Aorta (tissue), 5 donors: ENCODE results near the gene ADGRF1. TPM values are rescaled to one million over a fixed set of nuclear protein-coding genes. Genes with fewer than 3 reads are reported as not detected.

Source experiments
- ATAC-seq: fragments of 200-7000 bp; cut with Tn5 transposase; one replicate; pipeline ENCODE4 v1.9.1; 2022; ENCODE audit warnings: moderate library complexity; ENCODE audit not compliant: low FRiP score
- DNase-seq, 2 donors: peaks; one replicate each; pipeline ENCODE4 v3.0.0-alpha.2; 2020
- H3K27ac ChIP-seq, 2 donors: one replicate each; pipeline ENCODE4 v1.5.1; 2013; ENCODE audit warnings: low read length in 2 of 2, mild to moderate bottlenecking in 2 of 2, moderate library complexity in 2 of 2, control low read depth in 1 of 2, inconsistent platforms in 1 of 2, low read depth in 1 of 2
- H3K27me3 ChIP-seq, 2 donors: one replicate each; pipeline ENCODE4 v1.6.1; 2013; ENCODE audit warnings: control low read depth in 1 of 2, low read length in 1 of 2, mild to moderate bottlenecking in 1 of 2, moderate library complexity in 1 of 2; ENCODE audit not compliant: insufficient read depth in 2 of 2, control insufficient read depth in 1 of 2
- H3K36me3 ChIP-seq, 2 donors: one replicate each; pipeline ENCODE4 v1.6.1; 2013; ENCODE audit warnings: control low read depth in 1 of 2, low read length in 1 of 2, mild to moderate bottlenecking in 1 of 2; ENCODE audit not compliant: insufficient read depth in 2 of 2, control insufficient read depth in 1 of 2
- H3K4me1 ChIP-seq, 2 donors: one replicate each; pipeline ENCODE4 v1.6.1; 2013; ENCODE audit warnings: low read length in 2 of 2, control low read depth in 1 of 2, mild to moderate bottlenecking in 1 of 2, moderate library complexity in 1 of 2; ENCODE audit not compliant: insufficient read depth in 2 of 2, control insufficient read depth in 1 of 2
- H3K4me3 ChIP-seq, 2 donors: one replicate each; pipeline ENCODE4 v1.5.1; 2013; ENCODE audit warnings: low read length in 2 of 2, control low read depth in 1 of 2, mild to moderate bottlenecking in 1 of 2
- H3K9me3 ChIP-seq: one replicate; pipeline ENCODE4 v1.6.1; 2013; ENCODE audit warnings: mild to moderate bottlenecking, low read length; ENCODE audit not compliant: control insufficient read depth
- WGBS, 2 donors: extraction: QIAGEN DNeasy Blood & Tissue Kit; methylation state at CpG; one replicate each; pipeline ENCODE4 v1.1.7; 2013; 5-methylcytosine and 5-hydroxymethylcytosine counted together
- intact Hi-C, 2 donors: fragments of 100-400 bp; cut with DNase I; formaldehyde crosslinking; loops; one replicate each; pipeline versions ENCODE4 v1.14.2 to v1.15.0; 2022
- polyA plus RNA-seq, 2 donors: library from polyadenylated mRNA; stranded (reverse); fragments of 200-250 nt; gene quantifications; one replicate each; pipeline ENCODE4 v1.2.3, GENCODE V29; 2013
- total RNA-seq, 2 donors: library from RNA; stranded (reverse); fragmentation: NEBNext Ultra II Directional; extraction: Animal tissue kit (Norgen Biotek cat#: 25700); gene quantifications; one replicate each; pipeline ENCODE4 v1.2.1, GENCODE V29; 2021
- donor health status: healthy with polysubstance abuse.
- donor health status: Bipolar disorder and iron deficiency.
- donor health status: DM: no; HTN: no; CAD: no.
- donor health status: DM: no; HTN: no; CAD: no.
- donor health status: DM: yes; HTN: yes; CAD: no.

ADGRF1 gene
- total and polyA plus RNA-seq, 4 donors: not detected

GRCh38 chr6:46964716-46965519, 77.2 kb downstream of the ADGRF1 start:
- no peak for DNase-seq
- WGBS, 2 donors: 7 to 10% methylated on average over 12 of the region's 12 CpGs
- H3K27me3 ChIP-seq: no peaks in the 10 kb centered on the region
- H3K27ac ChIP-seq: no peak overlapping the region
- ATAC-seq: no peak
- H3K36me3 ChIP-seq: no peaks in the 10 kb centered on the region
- H3K4me3 ChIP-seq: no peak overlapping the region
- intact Hi-C loops: no loop called here
- peaks cover 0 to 3% of the 10 kb centered on the region in 2 donors for H3K4me1 ChIP-seq
- H3K9me3 ChIP-seq: no peaks in the 10 kb centered on the region

- peaks cover 0 to 3% of the 10 kb centered on the region in 2 donors for H3K4me1 ChIP-seq
- no peaks in the 10 kb centered on the region for H3K9me3 ChIP-seq
- DNase-seq (peak in 1 of 2 donors; percentile 46), ATAC-seq (no peak)
- no peaks in the 10 kb centered on the region for H3K27me3 ChIP-seq
- intact Hi-C loops: no loop called here
- 57 to 66% methylated on average over 5 of the region's 5 CpGs for WGBS, 2 donors
- H3K4me3 ChIP-seq: no peak overlapping the region
- H3K27ac ChIP-seq: no peak overlapping the region
- no peaks in the 10 kb centered on the region for H3K36me3 ChIP-seq
These were observed 78.5 kb downstream of the ADGRF1 start for GRCh38 chr6:46963626-46964025.

GRCh38 chr6:46963039-46963438, 79.1 kb downstream of the ADGRF1 start:
- ATAC-seq: no peak
- H3K36me3 ChIP-seq: no peaks in the 10 kb centered on the region
- intact Hi-C loops: no loop called here
- no peak for DNase-seq
- no peaks in the 10 kb centered on the region for H3K27me3 ChIP-seq
- H3K4me1 ChIP-seq: peaks cover 0 to 3% of the 10 kb centered on the region in 2 donors
- H3K9me3 ChIP-seq: no peaks in the 10 kb centered on the region
- H3K4me3 ChIP-seq: no peak overlapping the region
- H3K27ac ChIP-seq: no peak overlapping the region

GRCh38 chr6:46961711-46962110, 80.4 kb downstream of the ADGRF1 start:
- Histone ChIP-seq H3K36me3 (no peaks in the 10 kb centered on the region), H3K9me3 (no peaks in the 10 kb centered on the region), H3K27me3 (no peaks in the 10 kb centered on the region), H3K27ac (no peak overlapping the region), H3K4me1 (peaks cover 0 to 3% of the 10 kb centered on the region in 2 donors), H3K4me3 (no peak overlapping the region)
- ATAC-seq (no peak), DNase-seq (no peak)
- 90 to 93% methylated on average over 5 of the region's 5 CpGs for WGBS, 2 donors
- intact Hi-C loops: no loop called here

GRCh38 chr6:46961232-46961631, 80.9 kb downstream of the ADGRF1 start:
- Histone ChIP-seq H3K27me3 (no peaks in the 10 kb centered on the region), H3K9me3 (no peaks in the 10 kb centered on the region), H3K27ac (no peak overlapping the region), H3K36me3 (no peaks in the 10 kb centered on the region), H3K4me1 (peaks cover 0 to 3% of the 10 kb centered on the region in 2 donors), H3K4me3 (no peak overlapping the region)
- ATAC-seq (no peak), DNase-seq (no peak)
- intact Hi-C loops: no loop called here

- intact Hi-C loops: no loop called here
- Histone ChIP-seq H3K9me3 (no peaks in the 10 kb centered on the region), H3K36me3 (no peaks in the 10 kb centered on the region), H3K27ac (no peak overlapping the region), H3K4me3 (no peak overlapping the region), H3K27me3 (no peaks in the 10 kb centered on the region), H3K4me1 (no peaks in the 10 kb centered on the region)
- ATAC-seq: no peak
- no peak for DNase-seq
These were observed 82.7 kb downstream of the ADGRF1 start for GRCh38 chr6:46959419-46959818.

- ATAC-seq: no peak
- Histone ChIP-seq H3K9me3 (no peaks in the 10 kb centered on the region), H3K36me3 (no peaks in the 10 kb centered on the region), H3K27ac (no peak overlapping the region), H3K27me3 (no peaks in the 10 kb centered on the region), H3K4me3 (no peak overlapping the region), H3K4me1 (no peaks in the 10 kb centered on the region)
- intact Hi-C loops: no loop called here
- WGBS, 2 donors: 97 to 99% methylated on average over 6 of the region's 6 CpGs
- no peak for DNase-seq
These were observed 85.7 kb downstream of the ADGRF1 start for GRCh38 chr6:46956409-46956808.

GRCh38 chr6:46954837-46955451, 87.2 kb downstream of the ADGRF1 start:
- H3K9me3 ChIP-seq: no peaks in the 10 kb centered on the region
- no peaks in the 10 kb centered on the region for H3K4me1 ChIP-seq
- no peak for DNase-seq
- no peaks in the 10 kb centered on the region for H3K36me3 ChIP-seq
- H3K27ac ChIP-seq: no peak overlapping the region
- 88 to 91% methylated on average over 4 of the region's 4 CpGs for WGBS, 2 donors
- intact Hi-C loops: no loop called here
- no peak for ATAC-seq
- H3K4me3 ChIP-seq: no peak overlapping the region
- H3K27me3 ChIP-seq: no peaks in the 10 kb centered on the region

- Histone ChIP-seq H3K4me3 (no peak overlapping the region), H3K4me1 (no peaks in the 10 kb centered on the region), H3K27ac (no peak overlapping the region), H3K36me3 (no peaks in the 10 kb centered on the region), H3K27me3 (no peaks in the 10 kb centered on the region), H3K9me3 (no peaks in the 10 kb centered on the region)
- 88 to 90% methylated on average over 4 of the region's 4 CpGs for WGBS, 2 donors
- no peak for DNase-seq
- no peak for ATAC-seq
- intact Hi-C loops: no loop called here
These were observed 88.2 kb downstream of the ADGRF1 start for GRCh38 chr6:46953921-46954320.
